Measurements from ENCODE around the gene JAK1. TPM values are rescaled to one million over a fixed set of nuclear protein-coding genes. Genes with fewer than 3 reads are reported as not detected.

Gene JAK1
- total and polyA plus RNA-seq, 9 of the 15 experiments (the other 6 are each of a cell fraction or from before 2014, with no cell fraction given), result 9.7 to 44.1 (median 42.5) TPM

- no peak for TF ChIP-seq REST (IDR thresholded peaks at IDR 0.05; ENCODE audit: borderline replicate concordance)
- TF ChIP-seq REST (CRISPR knock-in tag; IDR thresholded peaks at IDR 0.05; ENCODE audit: low read depth), result no peak
- peak; percentile 49; the same call in 1 of the 2 replicates for TF ChIP-seq EHMT2 (IDR thresholded peaks at IDR 0.05)
- TF ChIP-seq BCL6 (CRISPR knock-in tag; IDR thresholded peaks at IDR 0.05), result no peak
- TF ChIP-seq UBTF (IDR thresholded peaks at IDR 0.05; ENCODE audit: borderline replicate concordance in 1 of 2, low read depth in 2 of 2, low read length in 2 of 2), result peak; percentile 51 to 90; a peak in 2 of 4 replicates
- TF ChIP-seq NRF1 (conservative IDR thresholded peaks at IDR 0.05 in 1 of 2, IDR thresholded peaks at IDR 0.05 in 1 of 2), result peak; percentile 14 to 30; a peak in 1 of 4 replicates
- TF ChIP-seq MYNN (IDR thresholded peaks at IDR 0.05), result no peak
- TF ChIP-seq MYNN (CRISPR knock-in tag; IDR thresholded peaks at IDR 0.05), result no peak
- peak; percentile 37; the same call in 1 of the 2 replicates for TF ChIP-seq ATF7 (IDR thresholded peaks at IDR 0.05)
- TF ChIP-seq TAL1 (IDR thresholded peaks at IDR 0.05), result peak; percentile 40
- 0 out of 4 replicates have a peak, but pooled peaks of 1 of the 2 experiments have one; percentile 8 for TF ChIP-seq TRIM24 (IDR thresholded peaks at IDR 0.05)
- TF ChIP-seq MAFK (IDR thresholded peaks at IDR 0.05; ENCODE audit: low read length), result 0 out of 2 replicates have a peak, but pooled peaks have one; percentile 22
- peak; percentile 41; the same call in 1 of the 2 replicates for TF ChIP-seq MTA3 (IDR thresholded peaks at IDR 0.05; ENCODE audit: borderline replicate concordance)
- 0 out of 2 replicates have a peak, but pooled peaks have one; percentile 23 for TF ChIP-seq ETV5 (CRISPR knock-in tag; IDR thresholded peaks at IDR 0.05; ENCODE audit: low read depth)
- TF ChIP-seq CBFA2T3 (IDR thresholded peaks at IDR 0.05), result peak; percentile 78
Observed at GRCh38 chr1:64893921-64894320, 72.4 kb downstream of the JAK1 start (continued).

Data from K562 (cell line).